Inflammatory macrophage treated with lipopolysaccharide for 4 hours (primary cell): ENCODE data around the gene ADAMTSL4.
"Not testable (repeated sequence)": the region's sequence is repeated elsewhere in the genome, so short reads cannot be mapped to it uniquely, and the experiment has no call there.

Experiments
- DNase-seq: peaks from one replicate; pipeline ENCODE4 v3.0.0-alpha.2; 2020

ADAMTSL4 gene

DNA sequence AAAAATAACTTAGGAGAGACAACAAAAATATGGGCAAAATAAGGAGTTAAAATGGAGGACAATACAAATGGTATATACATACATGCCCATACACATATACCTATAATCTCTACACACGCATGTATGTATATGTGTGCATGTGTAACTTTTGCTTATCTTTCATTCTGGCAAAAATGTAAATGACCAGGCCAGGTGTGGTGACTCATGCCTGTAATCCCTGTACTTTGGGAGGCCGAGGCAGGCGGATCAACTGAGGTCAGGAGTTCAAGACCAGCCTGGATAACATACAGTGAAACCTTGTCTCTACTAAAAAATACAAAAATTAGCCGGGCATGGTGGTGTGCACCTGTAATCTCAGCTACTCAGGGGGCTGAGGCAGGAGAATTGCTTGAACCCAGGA, 49.1 kb downstream of the ADAMTSL4 start:
- DNase-seq = not testable (repeated sequence)

DNA sequence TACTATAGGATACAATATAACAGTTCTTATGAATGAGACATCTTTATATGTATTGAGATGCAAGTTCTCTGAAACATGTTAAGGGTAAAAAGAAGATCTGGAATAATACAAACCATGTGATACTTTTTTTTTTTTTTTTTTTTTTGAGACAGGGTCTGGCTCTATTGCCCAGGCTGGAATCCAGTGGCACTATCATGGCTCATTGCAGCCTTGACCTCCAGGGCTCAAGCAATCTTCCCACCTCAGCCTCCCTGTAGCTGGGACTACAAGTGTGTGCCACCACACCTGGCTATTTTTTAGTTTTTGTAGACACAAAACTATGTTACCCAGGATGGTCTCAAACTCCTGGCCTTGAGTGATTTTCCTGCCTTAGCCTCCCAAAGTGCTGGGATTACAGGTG, 52.3 kb downstream of the ADAMTSL4 start:
- no peak for DNase-seq

DNA sequence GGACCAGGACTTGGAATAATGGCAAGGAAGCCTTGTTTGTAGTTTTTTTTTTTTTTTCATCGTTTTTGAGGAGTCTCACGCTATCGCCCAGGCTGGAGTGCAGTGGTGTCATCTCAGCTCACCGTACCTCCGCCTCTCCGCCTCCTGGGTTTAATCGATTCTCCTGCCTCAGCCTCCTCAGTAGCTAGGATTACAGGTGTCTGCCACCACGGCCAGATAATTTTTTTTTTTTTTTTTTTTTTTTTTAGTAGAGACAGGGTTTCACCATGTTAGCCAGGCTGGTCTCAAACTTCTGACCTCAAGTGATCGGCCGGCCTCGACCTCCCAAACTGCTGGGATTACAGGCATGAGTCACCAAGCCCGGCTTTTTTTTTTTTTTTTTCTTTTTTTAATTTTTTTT, 53.2 kb downstream of the ADAMTSL4 start:
- not testable (repeated sequence) for DNase-seq

DNA sequence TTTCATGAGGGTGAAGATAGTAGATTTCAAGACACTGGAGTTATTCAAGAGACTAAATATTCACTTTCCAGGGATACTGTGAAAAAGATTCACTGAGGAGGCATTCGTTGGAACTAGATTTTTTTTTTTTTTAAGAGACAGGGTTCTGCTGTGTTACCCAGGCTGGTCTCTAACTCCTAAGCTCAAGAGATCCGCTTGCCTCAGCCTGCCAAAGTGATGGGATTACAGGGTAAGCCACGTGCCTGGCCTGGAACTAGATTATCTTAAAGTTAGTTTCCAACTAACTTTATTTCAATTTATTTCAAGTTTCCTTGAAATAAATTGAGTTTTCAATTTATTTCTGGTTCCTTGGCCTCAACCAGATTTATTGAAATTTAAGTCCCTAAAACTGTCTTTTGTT, 54.5 kb downstream of the ADAMTSL4 start:
- no peak for DNase-seq

DNA sequence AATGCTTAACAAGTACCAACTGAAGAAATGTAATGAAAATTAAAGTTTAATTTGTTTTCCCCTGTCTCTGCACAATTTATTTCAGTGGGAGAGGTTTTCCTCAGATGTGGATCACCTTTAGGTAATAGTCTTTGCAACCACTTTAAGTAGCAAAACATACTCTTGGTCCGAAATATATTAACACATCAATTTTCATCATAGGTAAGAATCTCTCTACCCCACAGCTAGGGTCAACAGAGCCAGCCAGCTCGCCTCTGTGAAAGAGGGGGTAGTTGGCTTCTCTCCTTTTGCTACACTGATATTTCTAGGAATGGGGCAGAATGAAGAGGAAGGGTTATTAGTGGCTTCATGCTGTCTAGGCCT, 55.0 kb downstream of the ADAMTSL4 start:
- DNase-seq = no peak

DNA sequence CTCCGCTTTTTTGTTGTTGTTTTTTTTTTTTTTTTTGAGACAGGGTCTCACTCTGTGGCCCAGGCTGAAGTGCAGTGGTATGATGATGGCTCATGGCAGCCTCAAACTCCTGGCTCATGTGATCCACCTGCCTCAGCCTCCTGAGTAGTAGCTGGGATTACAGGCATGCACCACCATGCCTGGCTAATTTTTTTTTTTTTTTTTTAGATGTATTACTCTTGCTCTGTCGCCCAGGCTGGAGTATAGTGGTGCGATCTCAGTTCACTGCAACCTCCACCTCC, 56.2 kb downstream of the ADAMTSL4 start:
- not testable (repeated sequence) for DNase-seq

DNA sequence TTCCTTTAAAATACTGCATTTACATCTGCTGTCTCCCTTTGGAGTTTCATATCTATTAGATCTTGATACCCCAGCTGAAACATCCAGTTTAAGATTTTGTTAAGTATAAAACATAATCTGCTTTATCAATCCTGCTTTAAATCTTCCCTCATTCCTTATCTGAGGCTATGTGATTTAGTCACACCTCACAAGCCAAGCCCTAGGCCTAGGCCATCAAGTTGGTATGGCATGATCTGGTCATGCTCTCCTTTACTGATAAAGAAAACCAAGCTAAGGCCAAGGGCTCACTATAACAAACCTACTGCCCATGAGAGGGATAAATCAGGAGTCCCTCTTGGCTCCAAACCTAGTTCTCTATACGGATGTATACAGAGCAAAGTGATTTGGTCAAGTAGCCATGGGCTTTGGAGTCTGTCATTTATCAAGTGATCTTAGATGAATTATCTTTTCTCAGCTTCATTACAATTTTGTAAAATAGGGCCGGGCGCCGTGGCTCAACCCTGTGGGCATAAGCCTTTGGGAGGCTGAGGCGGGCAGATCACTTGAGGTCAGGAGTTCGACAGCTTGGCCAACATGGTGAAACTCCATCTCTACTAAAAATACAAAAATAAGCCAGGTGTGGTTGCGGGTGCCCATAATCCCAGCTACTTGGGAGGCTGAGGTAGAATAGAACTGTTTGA, 57.4 kb downstream of the ADAMTSL4 start:
- no peak for DNase-seq

DNA sequence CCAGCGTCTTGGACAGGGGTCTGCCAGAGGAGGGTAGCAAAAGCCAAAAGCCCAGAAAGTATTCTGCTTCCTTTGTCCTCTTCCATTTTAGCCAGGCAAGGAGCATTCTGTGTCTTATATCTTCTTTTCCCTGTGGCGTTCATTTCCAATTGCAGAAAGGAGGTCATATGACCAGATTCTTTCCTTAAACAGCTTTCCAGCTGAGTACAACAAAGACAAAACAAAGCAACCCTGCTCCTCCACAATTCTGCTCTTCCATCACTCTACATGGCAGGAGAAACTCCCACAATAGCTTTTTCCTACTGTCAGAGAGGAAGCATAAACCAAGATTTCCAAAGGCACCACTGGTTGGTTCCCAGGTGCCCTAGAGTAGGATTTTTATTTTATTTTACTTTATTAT, 60.5 kb downstream of the ADAMTSL4 start:
- no peak for DNase-seq
